T-helper 2 cell (primary cell): ENCODE data around the gene LTBR.
"Not testable (repeated sequence)": the region's sequence is repeated elsewhere in the genome, so short reads cannot be mapped to it uniquely, and the experiment has no call there.

Experiments
- DNase-seq, 5 experiments: peaks; one replicate each; pipeline versions ENCODE4 v3.0.0 to v3.0.0-alpha.2; 2012 to 2022

The LTBR gene

DNA sequence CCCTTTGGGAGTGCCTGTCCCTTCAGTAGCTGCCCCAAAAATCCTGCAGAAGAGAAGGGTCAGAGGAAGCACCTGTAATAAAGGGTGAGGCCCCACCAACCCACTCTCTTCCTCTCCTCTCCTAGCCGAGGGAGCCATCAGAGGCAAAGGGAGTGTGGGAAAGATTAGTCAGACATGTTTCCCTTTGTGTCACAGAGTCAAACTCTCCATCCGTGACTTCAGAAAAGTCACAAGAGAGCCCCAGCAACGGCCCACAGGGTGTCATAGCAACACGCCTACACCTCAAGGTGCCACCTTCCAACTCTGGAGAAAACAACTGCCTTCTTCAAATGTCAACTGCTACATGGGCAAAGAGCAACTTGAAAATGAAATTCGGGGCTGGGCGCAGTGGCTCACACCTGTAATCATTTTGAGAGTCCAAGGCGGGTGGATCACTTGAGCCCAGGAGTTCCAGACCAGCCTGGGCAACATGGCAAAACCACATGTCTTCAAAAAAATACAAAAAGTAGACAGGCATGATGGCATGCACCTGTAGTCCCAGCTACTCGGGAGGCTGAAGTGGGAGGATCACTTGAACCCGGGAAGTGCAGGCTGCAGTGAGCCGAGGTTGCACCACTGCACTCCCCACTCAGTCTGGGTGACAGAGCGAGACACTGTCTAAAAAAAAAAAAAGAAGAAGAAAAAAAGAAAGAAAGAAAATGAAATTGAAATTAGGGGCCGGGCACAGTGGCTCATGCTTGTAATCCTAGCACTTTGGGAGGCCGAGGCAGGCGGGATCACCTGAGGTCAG is 43.1 kb downstream of the LTBR start:
- peak in 4 of 5 experiments; percentile 53 to 91 (median 81) for DNase-seq

DNA sequence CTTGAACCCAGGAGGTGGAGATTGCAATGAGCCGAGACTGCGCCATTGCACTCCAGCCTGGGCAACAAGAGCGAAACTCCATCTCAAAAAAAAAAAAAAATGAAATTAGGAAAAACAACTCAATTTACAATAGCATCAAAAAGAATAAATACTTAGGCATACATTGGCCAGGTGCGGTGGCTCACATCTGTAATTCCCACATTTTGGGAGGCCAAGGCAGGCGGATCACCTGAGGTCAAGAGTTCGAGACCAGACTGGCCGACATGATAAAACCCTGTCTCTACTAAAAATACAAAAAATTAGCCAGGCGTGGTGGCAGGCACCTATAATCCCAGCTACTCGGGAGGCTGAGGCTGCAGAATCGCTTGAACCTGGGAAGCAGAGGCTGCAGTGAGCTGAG is 43.8 kb downstream of the LTBR start:
- DNase-seq, result not testable (repeated sequence)

DNA sequence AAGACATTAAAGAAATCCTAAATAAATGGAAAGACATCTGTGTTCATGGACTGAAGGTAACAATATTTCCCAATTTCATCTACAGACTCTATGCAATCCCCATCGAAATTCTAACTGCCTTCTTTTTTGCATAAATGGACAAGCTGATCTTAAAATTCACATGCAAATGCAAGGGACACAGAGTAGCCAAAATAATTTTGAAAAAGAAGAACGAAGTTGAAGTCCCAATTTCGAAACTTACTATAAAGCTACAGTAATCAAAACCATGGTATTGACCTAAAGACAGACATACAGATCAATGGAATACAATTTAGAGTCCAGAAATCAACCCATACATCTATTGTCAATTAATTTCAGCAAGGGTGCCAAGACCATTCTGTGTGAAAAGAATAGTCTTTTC is 44.4 kb downstream of the LTBR start:
- DNase-seq, result no peak

DNA sequence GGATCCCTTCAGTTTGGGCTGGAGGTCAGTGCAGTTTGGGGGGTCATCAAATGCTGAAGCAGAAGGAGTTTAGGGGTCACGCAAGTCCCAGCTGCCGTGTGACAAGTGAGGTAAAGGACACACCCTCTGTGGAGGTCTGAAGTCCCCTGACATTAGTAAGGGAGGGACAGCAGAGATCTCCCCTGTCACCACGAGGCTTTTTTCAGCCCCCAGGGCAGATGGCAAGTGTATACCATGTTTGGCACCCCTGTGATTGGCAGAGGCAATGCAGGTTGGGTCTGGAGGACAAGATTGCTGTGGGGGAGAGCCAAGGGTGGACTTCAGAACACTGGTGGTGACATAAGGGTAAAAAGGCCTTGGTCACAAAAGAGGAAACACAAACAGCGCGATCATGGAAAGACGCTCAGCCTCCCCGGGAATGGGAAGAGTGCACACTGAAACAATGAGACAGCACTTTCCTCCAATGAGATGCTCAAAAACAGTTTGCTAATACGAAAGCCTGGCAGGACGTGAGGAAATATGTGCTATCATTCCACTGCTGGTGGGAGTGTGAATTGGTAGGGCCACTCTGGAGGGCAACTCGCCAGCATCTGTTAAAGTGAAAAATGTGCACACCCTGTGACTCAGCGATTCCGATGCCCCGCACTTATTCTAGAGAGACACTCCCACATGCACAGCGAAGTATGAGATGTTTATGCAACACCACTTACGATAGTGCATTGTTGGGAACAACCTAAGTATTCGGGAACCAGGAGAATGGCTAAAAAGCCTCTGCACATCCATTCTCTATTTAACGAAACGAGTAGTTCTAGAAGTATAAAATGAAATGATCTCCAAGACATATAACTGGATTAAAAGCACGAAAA is 46.4 kb downstream of the LTBR start:
- no peak for DNase-seq

DNA sequence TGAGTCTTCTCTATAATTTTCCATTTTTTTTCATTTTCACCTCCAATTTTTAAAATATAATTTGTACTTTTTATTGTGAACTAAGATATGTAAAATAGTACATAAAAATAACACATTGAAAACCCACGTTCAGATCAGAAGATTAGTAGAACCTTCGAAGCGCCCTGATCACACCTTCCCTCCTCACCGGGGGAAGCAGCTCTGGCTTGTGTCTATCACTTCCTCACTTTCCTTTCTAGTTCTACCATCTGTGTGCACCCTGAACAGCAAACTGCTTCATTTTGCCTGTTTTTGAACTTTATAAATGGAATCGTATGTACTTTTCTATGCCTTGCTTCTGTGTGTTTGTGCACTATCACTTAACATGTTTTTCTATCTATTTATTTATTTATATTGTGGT is 49.0 kb downstream of the LTBR start:
- no peak for DNase-seq

DNA sequence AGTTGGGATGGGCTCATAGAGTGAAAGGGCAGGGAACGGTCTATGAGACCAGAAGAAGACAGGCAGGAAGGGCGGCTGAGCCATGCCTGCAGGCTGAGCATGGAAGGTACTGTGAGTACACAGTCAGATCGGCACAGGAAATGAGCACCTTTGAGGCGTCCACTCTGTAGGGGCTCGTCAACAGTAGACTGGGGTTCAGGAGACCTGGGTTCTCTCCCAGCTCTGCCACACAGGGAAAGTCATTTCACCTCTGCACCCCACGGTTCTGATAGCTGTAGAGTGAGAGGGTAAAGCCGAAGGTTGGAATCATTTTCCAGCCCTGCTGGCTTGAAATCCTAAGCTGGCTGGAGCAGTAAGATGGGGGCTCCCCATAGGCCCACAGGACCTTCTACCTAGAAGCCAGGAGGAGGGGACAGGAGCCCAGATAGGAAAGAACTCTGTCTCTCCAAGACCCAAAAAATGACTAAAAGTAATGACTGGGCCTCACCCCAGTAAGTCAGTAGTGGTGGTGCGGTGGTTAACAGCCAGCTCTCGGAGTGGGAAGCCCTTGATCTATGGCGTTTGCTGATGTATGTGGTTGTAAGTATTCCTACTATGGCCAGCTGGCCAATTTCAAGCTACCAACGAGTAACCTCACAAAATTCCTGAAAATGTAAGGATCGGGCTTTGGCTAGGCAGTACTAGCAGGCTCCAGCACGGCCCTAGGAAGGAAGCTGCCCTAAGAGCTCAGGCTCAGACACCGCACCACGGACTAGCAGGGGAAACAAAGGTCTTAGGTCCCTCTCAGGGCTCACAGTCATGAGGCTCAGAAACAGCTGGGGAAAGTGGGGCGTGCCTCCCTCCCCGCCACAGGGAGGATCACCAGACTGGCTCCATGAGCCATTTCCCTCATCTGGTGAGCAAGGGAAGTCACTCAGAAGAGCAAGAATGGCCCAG is 50.5 kb downstream of the LTBR start:
- DNase-seq, result peak in 1 of 5 experiments; percentile 56

DNA sequence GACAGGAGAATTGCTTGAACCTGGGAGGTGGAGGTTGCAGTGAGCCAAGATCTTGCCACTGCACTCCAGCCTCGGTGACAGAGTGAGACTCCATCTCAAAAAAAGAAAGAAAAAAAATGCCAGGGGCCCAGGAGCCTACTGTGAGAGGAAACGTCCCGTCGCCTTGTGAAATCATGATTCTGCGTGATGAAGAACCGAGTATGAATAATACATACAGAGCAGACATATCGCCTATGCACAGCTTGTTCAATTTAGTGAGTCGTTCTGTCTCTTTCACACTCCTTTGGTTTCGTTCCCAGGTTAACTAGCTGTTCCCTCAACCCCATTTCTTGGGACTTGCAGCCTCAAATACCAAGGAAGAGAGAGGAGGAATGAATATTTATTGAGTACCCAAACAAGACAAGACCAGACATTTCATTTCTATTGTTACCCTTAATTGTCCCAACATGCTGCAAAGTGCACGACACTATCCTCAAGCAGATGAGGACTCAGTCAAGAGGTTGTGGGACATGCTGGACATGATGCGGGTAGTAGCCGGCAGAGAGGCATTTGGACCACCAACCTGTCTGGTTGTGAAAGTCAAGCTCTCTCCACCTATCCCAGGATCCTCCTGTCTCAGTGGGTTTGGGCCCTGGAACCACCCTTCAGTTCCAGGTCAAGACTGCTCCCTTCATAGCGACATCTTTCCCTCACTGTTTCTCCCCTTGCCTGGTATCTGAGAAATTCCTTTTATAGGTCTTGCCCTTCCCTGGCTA is 52.2 kb downstream of the LTBR start:
- no peak for DNase-seq

DNA sequence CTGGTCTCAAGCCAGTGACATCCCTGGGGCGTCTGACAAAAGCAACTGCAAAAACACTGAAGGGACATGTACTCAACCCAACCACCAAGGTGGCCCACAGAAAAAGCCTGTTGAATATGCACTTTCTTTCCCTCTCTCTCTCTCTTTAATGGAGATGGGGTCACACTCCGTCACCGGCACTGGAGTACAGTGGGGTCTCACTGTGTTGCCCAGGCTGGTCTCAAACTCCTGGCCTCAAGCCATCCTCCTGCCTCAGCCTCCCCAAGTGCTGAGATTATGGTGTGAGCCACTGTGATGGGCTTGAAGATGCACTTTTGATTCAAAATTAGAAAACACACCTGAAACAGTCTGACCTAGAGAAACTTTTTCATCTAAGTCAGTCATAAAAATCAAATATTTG is 53.6 kb downstream of the LTBR start:
- DNase-seq, result no peak

DNA sequence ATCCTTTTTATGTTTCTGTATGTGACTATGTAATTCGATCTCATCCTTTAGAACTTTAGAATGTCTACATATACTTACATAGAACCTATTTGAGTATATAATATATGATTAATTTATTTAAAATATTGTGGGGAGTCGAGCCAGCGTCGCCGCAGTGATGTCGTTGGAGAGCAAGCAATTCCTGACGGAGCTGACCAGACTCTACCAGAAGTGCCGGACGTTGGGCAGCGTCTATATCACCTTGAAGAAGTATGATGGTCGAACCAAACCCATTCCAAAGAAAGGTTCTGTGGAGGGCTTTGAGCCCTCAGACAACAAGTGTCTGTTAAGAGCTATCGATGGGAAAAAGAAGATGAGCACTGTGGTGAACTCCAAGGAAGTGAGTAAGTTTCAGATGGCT is 54.4 kb downstream of the LTBR start:
- DNase-seq, result no peak

DNA sequence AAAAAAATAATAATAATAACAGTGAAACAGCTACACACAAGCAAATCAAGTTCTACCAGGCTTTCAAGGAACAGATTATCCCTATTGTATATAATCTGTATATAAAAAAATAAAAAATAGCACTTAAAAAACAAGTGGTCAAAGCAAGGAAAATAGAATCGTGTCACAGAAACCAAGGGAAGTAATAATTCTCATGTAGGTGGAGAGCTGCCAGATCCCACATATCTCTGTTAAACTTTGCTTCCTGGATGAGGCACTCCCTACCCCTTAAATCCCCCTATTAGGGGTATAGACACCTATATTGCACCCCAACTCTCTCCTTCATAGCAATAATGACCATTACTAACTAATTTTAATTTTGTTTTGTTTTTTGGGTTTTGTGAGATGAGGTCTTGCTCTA is 56.4 kb downstream of the LTBR start:
- DNase-seq, result no peak
